Cardiac septum (tissue), 1 donor: ENCODE measurements around the gene MYBPC2. TPM values are rescaled to one million over a fixed set of nuclear protein-coding genes. Genes with fewer than 3 reads are reported as not detected.
A peak's percentile ranks its signal among the peaks of the same experiment; 100 is the strongest.

Experiments
- DNase-seq: peaks from one replicate; pipeline ENCODE4 v3.0.0-alpha.2; 2020; ENCODE audit warnings: low spot score
- intact Hi-C: fragments of 100-400 bp; cut with DNase I; formaldehyde crosslinking; loops from one replicate; pipeline ENCODE4 v1.14.0; 2022
- total RNA-seq: library from RNA; stranded (reverse); fragmentation: NEBNext Ultra II Directional; extraction: Animal tissue kit (Norgen Biotek cat#: 25700); gene quantifications from one replicate; pipeline ENCODE4 v1.2.1, GENCODE V29; 2021
- donor health status: DM: no; HTN: no; CAD: no.

MYBPC2 gene
- total RNA-seq, 1 donor from 2014 or later = not detected

DNA sequence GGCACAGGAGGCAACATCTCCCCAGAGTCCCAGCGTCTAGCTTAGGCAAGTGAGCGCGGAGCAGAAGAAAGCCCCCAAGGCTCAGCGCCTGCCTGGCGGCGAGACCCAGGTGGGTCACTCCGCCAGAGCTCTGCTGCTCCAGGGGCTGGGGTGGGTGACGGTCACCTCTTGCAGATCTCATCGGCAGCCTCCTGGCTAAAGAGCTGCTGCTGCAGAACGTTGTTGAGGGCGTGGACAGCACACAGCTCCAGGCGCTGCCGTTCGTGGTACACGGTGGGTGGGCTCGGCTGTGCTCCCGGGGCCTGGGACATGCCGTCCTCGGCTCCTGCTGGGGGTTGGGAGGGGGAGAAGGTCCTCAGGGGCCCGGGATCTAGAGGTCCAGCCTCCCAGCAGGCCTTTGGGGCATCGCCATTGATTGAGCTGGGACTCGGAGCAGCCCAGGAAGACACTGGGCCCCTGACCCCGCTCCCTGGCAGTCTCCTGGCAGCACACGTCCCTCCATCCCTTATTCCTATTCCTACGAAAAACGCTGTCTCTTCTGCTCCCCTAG, 77.5 kb downstream of the MYBPC2 start:
- DNase-seq = peak; percentile 69
- intact Hi-C loops = loop anchor here (2.0 kb wide), 1 partner anchor 33 kb away; the partner anchor contains the start of genes EMC10 and GARIN5A

DNA sequence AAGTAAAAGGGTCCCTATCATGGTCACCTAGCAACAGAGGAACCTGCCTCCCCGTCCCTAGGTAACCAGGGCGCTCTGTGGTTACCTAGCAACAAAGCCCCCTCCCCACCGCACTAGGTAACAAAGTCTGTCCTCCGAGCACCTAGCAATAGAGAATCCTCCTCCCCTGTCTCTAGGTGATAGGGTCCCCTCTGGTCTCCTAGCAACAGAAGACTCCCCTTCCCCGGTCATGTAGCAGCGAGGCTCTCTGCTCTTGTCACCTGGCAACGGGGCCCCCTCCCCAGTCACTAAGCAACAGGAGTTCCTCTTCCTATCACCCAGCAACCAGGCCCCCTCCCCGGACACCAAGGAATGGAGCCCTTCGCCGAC, 78.0 kb downstream of the MYBPC2 start:
- DNase-seq = no peak
- intact Hi-C loops = loop anchor here (1.0 to 2.0 kb wide), 2 partner anchors 34 to 126 kb away; partner anchors contain the start of genes EMC10, GARIN5A and POLD1

GRCh38 chr19:50511069-50511822, 78.6 kb downstream of the MYBPC2 start, which contains the start of gene JOSD2:
TSS of gene JOSD2 (minus strand) at chr19:50511191. CDS start at chr19:50510431, 760 bp downstream.
- intact Hi-C loops = loop anchor here (1.0 to 2.0 kb wide), 2 partner anchors 34 to 127 kb away; partner anchors contain the start of genes EMC10, GARIN5A and POLD1
- peak; percentile 98 for DNase-seq

GRCh38 chr19:50512112-50512998, 79.7 kb downstream of the MYBPC2 start:
- intact Hi-C loops = no loop called here
- peak; percentile 74 for DNase-seq

DNA sequence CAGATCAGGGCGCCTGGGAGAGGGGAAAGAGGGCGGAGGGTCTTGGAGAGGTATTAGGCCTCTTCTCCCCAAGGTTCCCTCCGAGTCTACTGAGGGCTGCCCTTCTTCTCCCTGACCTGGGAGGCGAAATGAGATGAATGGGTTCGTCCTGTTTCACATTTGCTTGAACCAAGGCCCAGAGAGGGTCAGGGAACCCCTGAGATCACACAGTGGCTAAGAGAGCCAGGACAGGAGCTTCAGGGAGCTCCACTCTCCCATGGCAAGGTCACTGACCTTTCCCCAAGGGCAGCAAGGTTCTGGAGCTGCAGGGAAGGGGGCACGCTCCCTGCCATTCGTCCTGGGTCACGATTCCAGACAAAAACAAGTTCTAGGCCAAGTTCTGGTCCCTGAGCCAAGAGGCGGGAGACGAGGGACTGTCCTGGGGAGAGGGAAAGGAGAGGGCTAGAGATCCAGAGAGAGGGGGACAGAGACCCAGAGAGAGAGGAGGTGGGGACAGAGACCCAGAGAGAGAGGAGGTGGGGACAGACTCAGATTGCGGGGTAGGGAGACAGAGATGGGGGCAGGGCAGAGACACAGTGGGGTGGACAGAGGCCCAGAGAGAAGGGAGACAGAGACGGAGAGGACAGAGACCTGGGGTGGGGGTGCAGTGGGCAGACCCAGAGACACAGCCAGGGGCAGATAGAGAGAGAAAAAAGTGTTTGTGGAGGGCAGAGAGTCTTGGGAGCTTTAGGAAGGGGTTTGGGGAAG, 80.5 kb downstream of the MYBPC2 start:
- intact Hi-C loops = no loop called here

GRCh38 chr19:50513746-50514345, 81.2 kb downstream of the MYBPC2 start, which contains the start of gene ASPDH:
TSS of gene ASPDH (minus strand) at chr19:50513913. CDS start at chr19:50513823, 90 bp downstream.
- DNase-seq = no peak
- intact Hi-C loops = no loop called here

More for the DNA sequence above, 80.5 kb downstream of the MYBPC2 start:
- no peak for DNase-seq

DNA sequence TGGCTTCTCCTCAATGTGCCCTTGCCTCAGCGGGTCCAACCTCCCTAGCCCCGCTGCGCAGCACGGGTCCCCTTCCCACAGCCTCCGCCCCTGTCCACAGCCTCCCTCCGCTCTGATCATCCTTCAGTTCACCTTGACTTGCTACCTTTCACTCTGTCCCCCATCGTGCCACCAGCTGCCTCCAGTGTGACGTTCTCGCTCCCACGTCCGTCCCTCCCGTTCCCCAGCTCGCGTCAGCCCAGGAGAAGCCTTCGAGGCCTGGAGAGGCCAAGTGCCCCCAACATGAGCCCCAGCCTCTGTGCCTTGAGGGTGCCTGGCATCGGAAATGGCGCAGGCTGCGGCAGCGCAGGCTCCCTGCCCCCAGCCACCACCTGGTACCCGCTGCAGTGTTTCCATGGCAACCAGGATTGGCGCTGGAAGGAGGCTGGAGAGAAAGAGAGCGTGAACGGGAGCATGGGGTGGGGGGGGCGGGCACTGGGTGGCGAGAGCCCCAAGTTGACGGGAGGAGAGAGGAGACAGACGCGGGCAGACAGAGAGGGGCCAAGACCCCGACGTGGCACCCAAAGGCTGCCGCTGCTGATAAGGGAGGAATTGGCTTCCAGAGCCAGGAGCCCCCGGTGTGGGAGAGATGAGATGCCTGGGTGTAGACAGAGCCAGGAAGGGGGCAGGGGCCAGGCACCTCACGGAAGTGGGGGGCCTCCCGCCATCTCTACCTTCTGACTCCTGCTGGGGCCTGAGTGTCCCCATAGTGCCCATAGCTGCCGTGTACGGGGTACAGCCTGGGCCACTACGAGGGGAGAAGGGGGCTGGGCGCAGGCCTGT, 81.9 kb downstream of the MYBPC2 start:
- intact Hi-C loops = no loop called here
- no peak for DNase-seq

- DNase-seq = no peak
- intact Hi-C loops = no loop called here
Observed at GRCh38 chr19:50515168-50515561, 82.5 kb downstream of the MYBPC2 start.

Other genes with a start within 250 kb of the MYBPC2 start
- gene MYH14, start 229.3 kb upstream of the MYBPC2 start, total RNA-seq = 85.4 TPM
- 3.8 TPM for gene KCNC3, start 103.5 kb upstream of the MYBPC2 start, total RNA-seq
- 0.24 TPM for gene NAPSA, start 67.3 kb upstream of the MYBPC2 start, total RNA-seq
- 86.3 TPM for gene NR1H2, start 56.4 kb upstream of the MYBPC2 start, total RNA-seq
- 8.0 TPM for gene POLD1, start 48.5 kb upstream of the MYBPC2 start, total RNA-seq
- gene SPIB, start 14.0 kb upstream of the MYBPC2 start, total RNA-seq = not detected
- 106 TPM for gene EMC10, start 43.6 kb downstream of the MYBPC2 start, total RNA-seq
- 1.1 TPM for gene GARIN5A, start 44.0 kb downstream of the MYBPC2 start, total RNA-seq
- 36.1 TPM for gene JOSD2, start 78.3 kb downstream of the MYBPC2 start, total RNA-seq
- gene ASPDH, start 81.0 kb downstream of the MYBPC2 start, total RNA-seq = not detected
- 0.81 TPM for gene LRRC4B, start 135.5 kb downstream of the MYBPC2 start, total RNA-seq
- gene SYT3, start 207.0 kb downstream of the MYBPC2 start, total RNA-seq = not detected
- 2.1 TPM for gene C19orf81, start 216.6 kb downstream of the MYBPC2 start, total RNA-seq